Measurements from ENCODE around the gene HOXA6. TPM values are rescaled to one million over a fixed set of nuclear protein-coding genes. Genes with fewer than 3 reads are reported as not detected.

Gene HOXA6
- polyA plus RNA-seq, 1 donor = 5.6 TPM

DNA sequence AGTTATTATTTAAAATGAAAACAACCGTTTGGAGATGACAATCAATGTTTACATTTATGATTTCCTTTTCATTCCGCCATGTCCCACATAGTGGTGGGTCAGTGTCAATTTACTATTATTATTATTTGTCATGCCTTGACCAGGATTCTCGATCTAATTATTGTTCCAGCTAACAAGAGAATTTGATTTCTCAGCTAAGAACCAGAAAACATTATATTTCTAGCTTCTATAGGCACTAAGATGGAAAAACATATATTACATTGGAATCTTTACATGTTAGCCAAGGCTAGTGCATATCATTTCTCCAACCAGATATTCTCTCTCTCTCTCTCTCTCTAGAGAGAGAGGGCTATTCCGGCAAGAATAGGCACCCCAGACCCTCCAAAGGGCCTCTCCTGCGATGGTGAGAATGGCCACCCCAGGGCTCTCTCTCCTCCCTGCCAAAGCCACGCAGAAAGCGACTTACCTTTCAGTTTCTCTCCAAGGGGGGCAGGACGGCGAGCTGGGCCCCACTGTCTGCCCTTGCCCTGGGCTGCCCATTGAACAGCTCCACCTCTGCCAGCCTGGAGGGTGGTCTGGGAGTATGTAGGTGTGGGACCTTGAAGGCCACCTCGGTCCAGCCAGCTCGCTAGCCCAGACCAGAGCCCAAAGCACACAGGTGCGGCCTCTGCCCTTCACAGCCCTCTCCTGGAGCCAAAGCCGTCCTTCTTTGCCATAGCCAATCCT, 2.4 kb upstream of the HOXA6 start:
- no peak for DNase-seq

DNA sequence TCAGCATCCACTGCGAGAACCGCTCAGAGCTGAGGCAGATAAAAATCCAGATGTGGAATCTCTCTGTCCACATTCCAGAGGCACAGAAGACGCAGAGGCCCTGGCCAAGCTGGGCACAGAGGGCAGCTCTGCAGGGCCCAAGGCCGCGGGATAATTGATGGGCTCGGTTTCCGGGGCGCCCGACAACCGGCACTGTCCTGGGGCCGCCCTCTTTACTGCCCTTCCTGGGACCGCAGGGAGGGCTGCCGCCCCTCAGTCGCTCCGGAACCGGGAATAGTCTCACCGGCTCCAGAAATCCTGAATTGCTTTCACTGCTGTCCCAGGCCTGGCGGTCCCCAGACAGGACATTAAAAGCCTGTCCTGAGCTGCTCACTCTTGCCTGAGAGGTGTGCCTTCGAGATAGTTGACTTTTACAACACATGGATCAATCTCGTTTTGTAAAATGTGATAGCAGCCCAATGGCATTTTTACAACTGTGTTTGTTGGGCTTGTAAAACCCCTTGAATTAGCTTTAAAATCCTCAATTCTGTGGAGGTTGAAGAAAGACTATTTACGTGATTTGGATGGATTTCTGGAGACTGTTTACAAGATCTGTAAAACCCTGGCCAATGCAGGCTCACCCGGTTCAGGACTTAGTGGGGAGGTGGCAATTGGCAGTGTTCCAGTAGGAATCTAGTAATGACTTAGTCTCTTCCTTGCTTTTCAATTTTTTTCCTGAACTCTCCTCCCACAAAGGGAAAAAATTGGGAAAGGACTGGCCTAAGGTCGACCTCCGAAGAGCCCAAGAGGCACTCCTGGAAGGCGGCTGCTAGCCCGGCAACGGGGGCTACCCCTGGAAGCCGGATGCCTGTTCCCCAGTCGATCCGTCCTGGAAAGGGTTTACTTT, 1.4 kb upstream of the HOXA6 start:
- DNase-seq = no peak

DNA sequence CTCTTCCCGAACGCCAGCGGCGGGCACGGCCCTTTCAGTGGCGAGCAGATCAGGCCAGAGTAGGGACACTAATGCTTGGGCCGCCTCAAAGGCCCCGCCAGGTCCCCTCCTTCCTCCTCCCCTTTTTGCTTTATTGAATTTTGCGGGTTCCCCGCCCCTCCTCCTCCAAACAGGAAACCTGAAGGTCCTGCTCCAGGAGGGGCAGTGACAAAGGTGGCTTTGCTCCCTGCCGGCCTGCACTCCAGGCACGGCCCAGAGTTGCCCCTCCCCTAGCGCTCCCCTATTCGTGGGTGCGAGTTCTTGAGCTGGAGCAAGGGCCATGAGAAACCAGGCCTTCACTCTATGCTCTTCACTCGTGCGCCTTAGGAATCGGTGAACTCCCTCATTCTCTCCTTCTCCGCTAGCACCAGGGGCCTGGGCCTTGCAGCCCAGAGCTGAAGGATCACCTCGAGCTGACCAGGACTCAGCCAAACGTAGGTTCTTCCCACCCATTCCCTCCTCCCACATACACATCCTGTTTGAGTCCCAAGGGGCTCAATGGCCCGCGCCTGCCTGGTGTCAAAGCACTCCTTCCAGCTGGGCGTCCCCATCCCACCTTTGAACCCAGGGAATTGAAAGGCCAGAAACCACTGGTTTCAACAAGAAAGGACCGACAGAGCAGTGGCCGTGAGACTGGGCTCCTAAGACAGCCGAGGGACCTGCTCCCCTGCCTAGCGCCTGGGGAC, 619 bp upstream of the HOXA6 start:
- DNase-seq = no peak

DNA sequence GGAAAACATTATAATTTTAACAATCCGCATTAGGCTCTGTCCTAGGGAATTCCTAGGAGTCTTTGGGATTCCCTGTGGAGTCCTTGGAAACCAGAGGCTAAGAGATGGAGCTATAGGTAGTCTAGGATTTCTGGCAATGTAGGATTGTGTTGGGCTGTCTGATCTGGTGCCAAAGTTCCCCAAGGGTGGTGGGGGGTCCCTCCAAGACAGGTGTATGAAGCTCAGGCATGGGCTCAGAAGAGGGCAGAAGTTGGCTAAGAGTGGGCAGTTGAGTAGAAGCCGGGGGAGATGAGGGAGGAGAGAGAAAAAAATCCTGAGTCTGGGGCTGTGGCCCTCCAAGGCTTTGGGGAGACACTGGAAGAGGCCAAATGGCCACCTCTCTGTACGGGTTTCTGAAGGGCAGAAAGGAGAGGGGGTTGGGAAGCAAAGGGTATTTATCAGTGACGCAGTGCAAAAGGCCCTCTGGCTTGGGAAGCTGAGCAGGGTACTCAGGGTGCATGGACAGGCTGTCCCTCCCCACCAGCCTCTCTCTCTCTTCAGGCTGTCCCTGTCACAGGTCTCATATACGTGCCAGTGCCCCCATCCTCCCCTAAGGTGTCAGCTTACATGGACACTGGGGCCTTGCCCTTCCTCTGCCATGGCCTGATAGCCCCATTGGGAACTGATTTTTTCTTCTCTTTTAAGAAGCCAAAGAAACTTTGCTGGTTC, 929 bp downstream of the HOXA6 start:
- no peak for DNase-seq

- no peak for DNase-seq
Measured at GRCh38 chr7:27145914-27146412, 1.6 kb downstream of the HOXA6 start.

GRCh38 chr7:27145165-27145913, 2.2 kb downstream of the HOXA6 start:
- DNase-seq = no peak

- DNase-seq = no peak
Measured at GRCh38 chr7:27144781-27145164, 2.8 kb downstream of the HOXA6 start.

GRCh38 chr7:27143950-27144780, 3.4 kb downstream of the HOXA6 start:
- no peak for DNase-seq

GRCh38 chr7:27143023-27143949, 4.3 kb downstream of the HOXA6 start, which contains the start of gene HOXA5:
TSS of gene HOXA5 (minus strand) at chr7:27143681. CDS start at chr7:27143607, 74 bp downstream.
- DNase-seq = no peak

- DNase-seq = no peak
Measured at GRCh38 chr7:27142580-27143022, 5.0 kb downstream of the HOXA6 start.

DNA sequence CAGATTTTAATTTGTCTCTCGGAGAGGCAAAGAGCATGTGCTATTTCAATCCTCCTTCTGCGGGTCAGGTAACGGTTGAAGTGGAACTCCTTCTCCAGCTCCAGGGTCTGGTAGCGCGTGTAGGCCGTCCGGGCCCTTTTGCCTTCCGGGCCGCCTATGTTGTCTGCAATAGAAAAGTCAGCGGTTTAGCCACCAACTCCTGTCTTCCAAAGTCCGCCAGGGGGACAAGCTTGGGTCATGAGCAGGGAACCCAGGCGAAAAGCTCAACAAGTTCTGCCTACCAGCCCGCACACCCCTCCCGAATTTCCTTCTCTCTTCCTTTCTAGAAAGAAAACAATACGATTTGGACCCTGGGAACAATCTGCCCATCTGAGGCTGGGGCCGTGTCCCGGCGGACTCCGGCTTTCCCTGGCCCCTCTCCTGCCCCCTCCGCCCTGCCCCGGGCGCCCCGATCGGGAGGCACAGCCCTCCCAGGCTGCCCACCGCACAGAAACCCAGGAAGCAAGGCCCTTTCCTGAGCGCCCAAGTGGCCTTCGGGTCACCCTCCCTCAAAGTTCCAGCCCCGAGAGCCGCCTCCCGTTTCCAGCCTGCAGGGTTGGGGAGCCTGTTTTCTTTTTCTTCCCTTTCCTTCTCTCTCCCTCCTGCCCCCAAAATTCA, 5.5 kb downstream of the HOXA6 start:
- no peak for DNase-seq

- no peak for DNase-seq
Measured at GRCh38 chr7:27141137-27141922, 6.2 kb downstream of the HOXA6 start.

GRCh38 chr7:27140126-27140857, 7.3 kb downstream of the HOXA6 start:
- no peak for DNase-seq

DNA sequence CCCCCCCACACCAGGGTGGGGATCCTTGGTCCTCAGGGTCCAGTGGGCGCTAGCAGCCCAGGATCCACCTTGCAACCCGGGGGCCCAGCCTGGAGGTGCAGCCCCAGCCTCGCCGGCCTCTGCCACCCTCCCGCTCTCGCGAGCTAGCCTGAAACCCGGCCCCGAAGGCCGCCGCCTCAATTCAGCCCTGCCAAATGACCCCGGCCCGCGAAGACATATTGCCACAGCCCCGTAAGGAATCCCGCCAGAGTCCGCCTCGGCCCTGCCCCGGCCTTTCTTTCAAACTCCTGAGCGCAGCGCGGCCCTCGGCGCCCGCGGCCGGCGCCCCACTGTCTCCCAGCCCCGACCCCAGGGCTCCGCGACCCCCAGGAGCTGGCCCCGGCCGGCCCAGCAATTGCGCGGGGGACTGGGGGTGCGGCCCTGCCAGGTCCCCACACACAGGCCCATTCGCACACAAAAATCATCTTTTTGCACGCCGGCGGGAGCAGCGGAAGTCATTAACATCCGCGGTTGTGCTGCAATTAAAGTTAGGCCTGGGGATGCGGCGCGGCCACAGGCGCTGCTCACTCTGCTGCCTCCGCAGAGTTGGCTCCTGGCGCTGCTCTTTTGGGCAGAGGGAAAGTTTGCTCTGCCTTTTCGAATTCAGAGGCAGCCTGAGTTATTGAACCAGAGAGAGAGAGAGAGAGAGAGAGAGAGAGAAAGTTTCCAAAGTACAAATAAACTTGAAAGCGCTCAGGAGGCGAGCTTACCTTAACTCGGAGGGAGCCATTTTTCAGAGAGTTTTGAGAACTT, 8.0 kb downstream of the HOXA6 start:
- no peak for DNase-seq

GRCh38 chr7:27138985-27139333, 8.6 kb downstream of the HOXA6 start:
- DNase-seq = no peak

DNA sequence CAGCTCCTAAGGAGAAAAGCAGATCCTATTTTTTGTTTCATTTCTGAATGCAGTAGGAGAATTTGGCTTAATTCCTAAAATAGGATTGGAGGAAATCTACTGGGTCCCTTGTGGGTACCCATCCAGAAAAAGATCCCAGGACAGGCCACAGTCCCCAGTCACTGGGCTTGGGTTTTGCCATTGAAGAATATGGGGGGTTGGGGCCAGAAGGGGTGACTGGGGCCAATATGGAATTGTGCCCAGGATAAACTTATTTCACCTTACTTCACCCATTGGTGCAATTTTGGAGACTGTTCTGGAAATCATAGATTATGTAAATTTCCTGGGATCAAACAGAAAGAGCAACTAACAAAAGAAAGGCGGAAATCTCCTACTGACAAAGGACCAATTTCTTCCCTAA, 9.1 kb downstream of the HOXA6 start:
- no peak for DNase-seq
